HTR-8/SVneo (cell line): ENCODE measurements around the gene THRAP3.
"Not testable (repeated sequence)": the region's sequence is repeated elsewhere in the genome, so short reads cannot be mapped to it uniquely, and the experiment has no call there.

Experiments
- DNase-seq: peaks from one replicate; pipeline ENCODE4 v3.0.0; 2011; ENCODE audit warnings: low spot score, mixed read lengths; ENCODE audit not compliant: insufficient read length
- FAIRE-seq: peaks from 2 replicates; lab custom pipeline; 2011; peaks lifted over from hg19 to GRCh38; lab: Jason Lieb, UNC

The THRAP3 gene, protein sequence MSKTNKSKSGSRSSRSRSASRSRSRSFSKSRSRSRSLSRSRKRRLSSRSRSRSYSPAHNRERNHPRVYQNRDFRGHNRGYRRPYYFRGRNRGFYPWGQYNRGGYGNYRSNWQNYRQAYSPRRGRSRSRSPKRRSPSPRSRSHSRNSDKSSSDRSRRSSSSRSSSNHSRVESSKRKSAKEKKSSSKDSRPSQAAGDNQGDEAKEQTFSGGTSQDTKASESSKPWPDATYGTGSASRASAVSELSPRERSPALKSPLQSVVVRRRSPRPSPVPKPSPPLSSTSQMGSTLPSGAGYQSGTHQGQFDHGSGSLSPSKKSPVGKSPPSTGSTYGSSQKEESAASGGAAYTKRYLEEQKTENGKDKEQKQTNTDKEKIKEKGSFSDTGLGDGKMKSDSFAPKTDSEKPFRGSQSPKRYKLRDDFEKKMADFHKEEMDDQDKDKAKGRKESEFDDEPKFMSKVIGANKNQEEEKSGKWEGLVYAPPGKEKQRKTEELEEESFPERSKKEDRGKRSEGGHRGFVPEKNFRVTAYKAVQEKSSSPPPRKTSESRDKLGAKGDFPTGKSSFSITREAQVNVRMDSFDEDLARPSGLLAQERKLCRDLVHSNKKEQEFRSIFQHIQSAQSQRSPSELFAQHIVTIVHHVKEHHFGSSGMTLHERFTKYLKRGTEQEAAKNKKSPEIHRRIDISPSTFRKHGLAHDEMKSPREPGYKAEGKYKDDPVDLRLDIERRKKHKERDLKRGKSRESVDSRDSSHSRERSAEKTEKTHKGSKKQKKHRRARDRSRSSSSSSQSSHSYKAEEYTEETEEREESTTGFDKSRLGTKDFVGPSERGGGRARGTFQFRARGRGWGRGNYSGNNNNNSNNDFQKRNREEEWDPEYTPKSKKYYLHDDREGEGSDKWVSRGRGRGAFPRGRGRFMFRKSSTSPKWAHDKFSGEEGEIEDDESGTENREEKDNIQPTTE

DNA sequence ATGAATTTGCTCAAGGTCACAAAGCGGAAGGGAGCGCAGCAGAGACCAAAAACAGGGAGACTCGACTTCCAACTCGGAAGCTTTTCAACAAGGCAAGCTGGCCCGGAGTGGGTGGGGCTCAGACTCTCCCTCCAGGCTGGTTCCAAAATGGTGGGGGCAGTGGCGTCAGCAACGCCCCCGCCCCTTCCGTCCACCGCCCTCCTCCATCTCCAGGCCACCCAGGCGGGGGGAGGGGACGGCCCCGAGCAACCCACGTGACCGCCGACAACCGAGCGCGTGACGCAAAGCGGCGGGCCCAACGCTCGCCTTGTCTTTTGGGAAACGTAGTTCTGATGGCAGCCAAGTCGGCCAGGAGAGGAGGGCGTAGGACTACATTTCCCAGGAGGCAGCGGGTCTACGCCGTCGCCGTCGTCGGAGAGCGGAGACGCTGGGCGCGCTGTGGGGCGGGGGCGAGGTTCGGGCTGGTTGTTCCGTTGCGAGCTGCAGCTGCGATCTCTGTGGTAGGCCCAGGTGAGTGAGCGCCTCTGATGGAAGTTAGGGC, at the start of gene THRAP3:
Gene THRAP3, plus strand, starts transcription at position 448 of the 541 bp plus-strand sequence. CDS start 58,121 bp downstream, outside the sequence.
- DNase-seq: peak; percentile 92
- peak; percentile 97 for FAIRE-seq

DNA sequence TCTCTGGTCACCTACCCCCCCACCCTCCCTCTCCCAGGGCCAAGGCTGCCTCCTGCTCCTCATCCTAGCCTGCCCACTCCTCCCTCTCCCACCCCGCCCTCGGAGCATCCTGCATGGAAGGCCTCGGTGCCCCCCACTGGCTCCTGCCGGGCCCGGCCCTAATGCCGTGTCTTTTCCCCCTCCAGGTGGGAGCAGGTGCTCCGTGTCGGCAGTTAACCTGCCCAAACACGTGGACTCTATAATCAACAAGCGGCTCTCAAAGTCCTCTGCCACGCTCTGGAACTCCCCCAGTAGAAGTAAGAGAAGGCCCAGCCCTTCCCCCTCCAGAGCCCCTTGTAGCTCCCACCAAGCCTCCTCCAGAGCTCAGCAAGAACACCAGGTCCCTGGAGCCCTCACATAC, 49.5 kb upstream of the THRAP3 start:
- DNase-seq: no peak

DNA sequence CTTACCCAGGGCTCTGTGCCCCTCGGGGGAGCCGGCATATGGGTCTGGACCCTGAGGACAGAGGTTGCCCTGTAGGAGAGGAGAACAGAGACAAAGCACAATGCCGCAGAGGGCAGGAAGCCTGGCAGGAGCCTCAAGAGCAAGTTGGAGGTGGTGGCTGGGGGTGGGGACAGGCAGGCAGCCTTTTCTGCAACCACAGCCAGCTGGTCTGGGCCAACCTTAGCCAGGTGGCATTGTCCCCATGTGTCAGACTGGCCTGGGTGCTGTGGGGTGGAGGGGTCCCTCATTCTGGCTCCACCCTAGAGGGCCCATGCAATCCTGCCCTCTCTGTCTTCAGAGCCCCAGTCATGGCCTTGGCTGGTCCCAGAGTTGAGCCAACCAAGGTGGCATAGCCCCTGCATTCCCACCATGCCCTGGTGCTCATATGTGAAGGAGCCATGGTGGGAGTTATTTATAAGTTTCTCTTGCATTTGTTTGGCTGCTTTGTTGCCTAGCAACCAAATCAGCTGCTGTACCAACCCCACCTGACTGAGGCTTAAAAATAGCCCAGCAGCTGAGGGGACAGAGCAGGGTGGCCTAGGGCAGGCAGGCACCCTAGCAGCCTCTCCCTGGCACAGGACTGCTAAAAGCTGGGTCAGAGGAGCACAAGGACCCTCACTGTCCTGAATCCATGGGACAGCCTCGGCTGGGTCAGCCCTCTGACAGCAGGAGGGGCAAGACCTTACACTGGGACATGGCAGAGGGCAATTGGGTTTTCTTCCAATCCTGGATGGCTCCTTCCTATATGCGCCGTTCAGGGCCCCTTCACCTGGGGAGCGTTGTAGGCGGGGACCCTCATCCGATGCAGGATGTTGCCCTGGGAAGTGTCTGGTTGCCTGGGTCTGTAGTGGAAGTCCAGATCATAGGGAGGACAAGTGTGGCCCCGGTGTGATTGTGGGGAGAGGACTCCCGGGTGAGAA, 48.8 kb upstream of the THRAP3 start:
- FAIRE-seq: no peak
- DNase-seq: no peak

More for the DNA sequence above, 49.5 kb upstream of the THRAP3 start:
- no peak for FAIRE-seq

DNA sequence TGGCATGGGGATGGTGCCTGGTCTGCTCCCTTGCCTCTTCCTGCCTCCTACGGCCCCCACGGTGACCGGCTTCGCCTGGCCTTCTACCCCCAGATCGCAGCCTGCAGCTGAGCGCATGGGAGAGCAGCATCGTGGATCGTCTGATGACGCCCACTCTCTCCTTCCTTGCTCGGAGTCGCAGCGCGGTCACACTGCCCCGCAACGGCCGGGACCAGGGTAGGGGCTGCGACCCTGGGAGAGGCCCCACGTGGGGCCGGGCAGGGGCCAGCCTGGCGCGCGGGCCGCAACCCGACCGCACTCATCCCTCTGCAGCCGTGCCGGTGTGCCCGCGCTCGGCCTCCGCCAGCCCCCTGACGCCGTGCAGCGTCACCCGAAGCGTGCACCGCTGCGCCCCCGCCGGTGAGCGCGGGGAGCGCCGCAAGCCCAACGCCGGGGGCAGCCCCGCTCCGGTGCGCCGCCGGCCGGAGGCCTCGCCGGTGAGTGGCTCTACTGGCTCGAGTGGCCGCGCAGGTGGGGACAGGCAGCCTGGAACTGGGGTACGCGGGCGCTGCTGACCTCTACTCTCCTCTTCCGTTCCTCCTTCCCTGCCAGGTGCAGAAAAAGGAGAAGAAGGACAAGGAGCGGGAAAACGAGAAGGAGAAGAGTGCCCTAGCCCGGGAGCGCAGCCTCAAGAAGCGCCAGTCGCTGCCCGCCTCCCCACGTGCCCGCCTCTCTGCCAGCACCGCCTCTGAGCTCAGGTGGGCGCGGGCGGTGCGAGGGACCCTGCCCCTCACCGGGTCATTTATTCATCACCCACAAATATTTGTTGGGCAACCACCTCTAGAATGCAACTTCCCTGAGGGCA, 47.9 kb upstream of the THRAP3 start:
- no peak for FAIRE-seq
- no peak for DNase-seq

DNA sequence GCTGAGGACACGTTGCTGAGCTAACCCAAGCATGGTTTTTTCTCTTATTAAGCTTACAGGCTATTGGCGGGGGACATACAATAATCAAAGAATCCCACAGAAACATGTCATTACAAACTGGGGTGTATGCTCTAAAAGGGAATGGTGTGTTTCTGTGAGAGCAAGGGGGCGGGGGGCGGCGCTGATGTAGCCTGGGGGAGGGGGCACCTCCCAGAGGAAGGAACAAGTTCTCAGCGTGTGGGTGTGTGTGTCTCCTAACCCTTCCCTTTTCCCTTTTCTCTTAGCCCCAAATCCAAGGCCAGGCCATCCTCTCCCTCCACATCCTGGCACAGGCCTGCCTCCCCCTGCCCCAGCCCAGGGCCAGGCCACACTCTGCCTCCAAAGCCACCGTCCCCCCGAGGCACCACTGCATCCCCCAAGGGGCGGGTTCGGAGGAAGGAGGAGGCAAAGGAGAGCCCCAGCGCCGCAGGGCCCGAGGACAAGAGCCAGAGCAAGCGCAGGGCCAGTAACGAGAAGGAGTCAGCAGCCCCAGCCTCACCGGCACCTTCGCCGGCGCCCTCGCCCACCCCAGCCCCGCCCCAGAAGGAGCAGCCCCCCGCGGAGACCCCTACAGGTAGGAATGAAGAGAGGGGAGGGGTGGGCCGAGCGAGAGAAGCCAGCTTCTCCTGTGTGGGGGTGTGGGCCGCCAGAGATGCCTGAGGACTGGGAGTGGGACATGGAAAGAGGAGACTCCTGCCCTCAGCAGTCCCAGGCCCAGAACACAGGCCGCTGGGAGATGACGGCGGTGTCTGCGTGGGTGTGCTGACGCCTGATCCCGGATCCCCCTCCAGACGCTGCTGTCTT, 46.4 kb upstream of the THRAP3 start:
- DNase-seq (no peak), FAIRE-seq (no peak)

DNA sequence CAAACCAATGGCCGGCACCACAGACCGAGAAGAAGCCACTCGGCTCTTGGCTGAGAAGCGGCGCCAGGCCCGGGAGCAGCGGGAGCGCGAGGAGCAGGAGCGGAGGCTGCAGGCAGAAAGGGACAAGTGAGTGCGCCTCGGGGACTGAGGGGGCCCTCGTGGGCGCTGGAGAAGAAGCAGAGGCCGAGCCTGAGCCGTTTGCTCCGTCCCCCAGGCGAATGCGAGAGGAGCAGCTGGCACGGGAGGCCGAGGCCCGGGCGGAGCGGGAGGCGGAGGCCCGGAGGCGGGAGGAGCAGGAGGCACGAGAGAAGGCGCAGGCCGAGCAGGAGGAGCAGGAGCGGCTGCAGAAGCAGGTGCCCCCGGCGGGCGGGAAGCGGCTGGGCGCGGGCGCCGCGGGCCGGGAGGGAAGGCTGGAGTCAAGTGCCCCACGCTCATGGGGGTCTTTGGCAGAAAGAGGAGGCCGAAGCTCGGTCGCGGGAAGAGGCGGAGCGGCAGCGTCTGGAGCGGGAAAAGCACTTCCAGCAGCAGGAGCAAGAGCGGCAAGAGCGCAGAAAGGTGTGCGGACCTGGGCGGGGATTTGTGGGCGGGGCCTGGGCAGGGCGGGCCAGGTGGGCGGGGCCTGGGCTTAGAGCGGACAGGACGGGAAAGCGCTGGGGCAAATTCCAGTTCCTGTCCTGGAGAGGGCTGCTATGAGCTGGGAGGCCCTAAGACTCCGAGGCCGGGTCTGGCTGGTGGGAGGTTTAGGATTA, 45.6 kb upstream of the THRAP3 start:
- DNase-seq (no peak), FAIRE-seq (no peak)

DNA sequence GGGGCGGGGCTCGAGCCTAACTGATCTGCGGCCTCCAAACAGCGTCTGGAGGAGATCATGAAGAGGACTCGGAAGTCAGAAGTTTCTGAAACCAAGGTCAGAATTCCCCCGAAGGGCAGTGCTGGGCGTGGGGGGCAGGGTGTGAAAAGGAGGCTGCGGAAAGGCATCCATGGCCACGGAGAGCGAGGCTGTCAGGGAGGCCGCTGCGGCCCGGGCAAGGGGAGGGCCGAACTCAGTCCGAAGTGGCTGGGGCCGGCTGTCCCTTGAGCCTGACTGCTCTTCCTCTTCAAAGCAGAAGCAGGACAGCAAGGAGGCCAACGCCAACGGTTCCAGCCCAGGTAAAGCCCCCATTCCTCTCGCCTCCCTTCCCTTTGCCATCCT, 45.0 kb upstream of the THRAP3 start:
- DNase-seq (no peak), FAIRE-seq (no peak)

DNA sequence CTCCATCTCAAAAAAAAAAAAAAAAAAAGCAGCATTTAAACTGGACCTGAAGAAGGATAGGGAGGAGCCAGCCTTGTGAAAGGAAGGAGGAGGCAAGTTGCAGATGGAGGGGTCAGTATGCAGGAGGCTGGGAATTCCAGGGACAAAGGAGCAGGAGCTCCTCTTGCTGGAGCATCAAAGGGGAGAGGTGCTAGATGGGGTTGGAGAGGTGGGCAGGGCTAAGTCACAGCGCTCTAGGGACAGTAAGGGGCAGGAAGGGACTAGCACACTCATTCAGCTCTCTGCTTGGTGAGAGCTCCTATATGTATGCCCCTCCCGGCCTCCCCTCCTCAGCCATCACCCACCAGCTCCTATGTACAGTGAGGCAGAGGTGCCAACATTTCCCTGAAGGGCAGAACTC, 41.5 kb upstream of the THRAP3 start:
- DNase-seq: no peak

DNA sequence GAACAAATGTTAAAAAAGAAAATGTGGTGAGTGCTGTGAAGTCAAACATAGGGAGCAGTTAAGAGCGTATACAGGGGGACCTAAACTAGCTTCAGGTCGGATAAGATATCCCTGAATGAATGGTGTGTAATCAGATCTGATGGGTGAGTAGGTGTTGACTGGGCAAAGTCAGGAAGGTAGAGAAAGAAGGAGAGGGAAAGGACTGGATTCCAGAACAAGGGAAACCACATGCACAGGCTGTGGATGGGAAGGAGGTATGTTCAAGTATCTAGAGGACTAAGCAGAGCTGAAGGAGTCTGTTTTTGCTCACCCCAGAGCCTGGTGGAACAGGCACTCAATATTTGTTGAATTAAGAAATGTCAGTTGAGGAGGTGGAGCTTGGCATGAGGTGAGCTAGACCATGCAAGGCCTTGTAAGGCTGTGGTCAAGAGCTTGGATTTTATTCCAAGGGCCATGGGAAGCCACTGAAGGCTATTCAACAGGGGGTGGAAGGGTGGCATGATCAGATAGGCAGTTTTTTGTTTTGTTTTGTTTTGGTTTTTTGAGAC, 40.9 kb upstream of the THRAP3 start:
- DNase-seq (no peak), FAIRE-seq (no peak)

More for the DNA sequence above, 41.5 kb upstream of the THRAP3 start:
- FAIRE-seq: no peak

DNA sequence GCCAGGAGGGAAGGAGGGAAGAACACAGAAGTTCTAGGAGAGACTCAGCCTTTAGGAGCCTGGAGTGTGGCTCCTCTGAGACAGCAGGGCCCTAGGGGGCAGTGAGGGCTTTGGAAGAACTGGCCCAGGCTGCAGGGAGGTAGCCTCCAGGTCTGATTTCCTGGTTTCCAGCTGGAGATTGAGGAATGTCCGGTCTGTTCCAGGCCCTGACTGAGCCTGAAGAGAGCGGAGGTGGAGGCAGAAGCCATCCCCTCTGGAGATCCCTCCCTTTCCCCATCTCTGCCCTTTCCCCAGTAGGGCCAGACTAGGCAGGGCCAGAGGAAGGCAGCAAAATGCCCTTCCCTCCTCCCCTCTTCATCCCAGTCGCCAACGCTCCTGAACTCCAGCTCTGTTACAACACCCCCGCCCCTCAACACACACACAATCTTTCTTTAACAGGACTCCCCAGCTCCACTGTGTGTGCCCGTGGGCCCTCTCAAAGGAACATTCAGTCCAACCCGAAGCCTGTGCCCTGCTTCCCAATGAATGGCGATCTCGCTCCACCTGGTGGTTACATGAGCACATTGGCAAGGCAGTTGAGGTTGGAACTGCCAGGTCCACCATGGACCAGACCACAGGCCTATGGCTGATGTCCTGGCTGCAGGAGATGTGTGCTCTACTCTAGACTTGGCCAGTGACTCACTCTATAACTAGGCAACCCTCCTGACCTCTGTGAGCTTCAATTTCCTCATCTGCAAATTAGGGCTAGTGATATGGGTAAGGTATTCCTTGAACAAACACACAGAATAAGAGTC, 36.2 kb upstream of the THRAP3 start:
- FAIRE-seq (peak; percentile 96), DNase-seq (peak; percentile 88)

DNA sequence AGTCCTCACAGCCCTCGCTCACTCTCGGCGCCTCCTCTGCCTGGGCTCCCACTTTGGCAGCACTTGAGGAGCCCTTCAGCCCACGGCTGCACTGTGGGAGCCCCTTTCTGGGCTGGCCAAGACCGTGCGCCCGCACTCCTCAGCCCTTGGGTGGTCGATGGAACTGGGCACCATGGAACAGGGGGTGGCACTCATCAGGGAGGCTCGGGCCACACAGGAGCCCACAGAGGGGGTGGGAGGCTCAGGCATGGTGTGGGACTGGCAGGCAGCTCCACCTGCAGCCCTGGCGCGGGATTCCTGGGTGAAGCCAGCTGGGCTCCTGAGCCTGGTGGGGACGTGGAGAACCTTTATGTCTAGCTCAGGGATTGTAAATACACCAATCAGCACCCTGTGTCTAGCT, 27.4 kb upstream of the THRAP3 start:
- FAIRE-seq, DNase-seq: not testable (repeated sequence)

DNA sequence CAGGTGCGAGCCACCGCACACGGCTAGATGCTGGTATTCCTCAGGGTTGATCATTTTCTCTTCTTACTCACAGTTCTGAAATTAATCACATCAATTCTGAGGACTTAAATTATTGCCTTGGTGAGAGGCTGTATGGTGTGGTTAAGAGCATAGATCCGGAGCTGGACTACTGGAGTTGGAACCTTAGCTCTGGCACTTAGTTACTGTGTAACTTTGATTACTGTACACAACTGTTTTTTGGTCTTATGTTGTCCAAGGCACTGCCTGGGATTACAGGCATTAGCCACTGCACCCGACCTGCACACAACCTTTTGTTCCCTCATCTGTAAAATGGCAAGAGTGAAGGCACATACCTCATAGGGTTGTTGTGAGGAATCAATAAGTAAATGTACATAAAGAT, 25.6 kb upstream of the THRAP3 start:
- no peak for FAIRE-seq
- no peak for DNase-seq

DNA sequence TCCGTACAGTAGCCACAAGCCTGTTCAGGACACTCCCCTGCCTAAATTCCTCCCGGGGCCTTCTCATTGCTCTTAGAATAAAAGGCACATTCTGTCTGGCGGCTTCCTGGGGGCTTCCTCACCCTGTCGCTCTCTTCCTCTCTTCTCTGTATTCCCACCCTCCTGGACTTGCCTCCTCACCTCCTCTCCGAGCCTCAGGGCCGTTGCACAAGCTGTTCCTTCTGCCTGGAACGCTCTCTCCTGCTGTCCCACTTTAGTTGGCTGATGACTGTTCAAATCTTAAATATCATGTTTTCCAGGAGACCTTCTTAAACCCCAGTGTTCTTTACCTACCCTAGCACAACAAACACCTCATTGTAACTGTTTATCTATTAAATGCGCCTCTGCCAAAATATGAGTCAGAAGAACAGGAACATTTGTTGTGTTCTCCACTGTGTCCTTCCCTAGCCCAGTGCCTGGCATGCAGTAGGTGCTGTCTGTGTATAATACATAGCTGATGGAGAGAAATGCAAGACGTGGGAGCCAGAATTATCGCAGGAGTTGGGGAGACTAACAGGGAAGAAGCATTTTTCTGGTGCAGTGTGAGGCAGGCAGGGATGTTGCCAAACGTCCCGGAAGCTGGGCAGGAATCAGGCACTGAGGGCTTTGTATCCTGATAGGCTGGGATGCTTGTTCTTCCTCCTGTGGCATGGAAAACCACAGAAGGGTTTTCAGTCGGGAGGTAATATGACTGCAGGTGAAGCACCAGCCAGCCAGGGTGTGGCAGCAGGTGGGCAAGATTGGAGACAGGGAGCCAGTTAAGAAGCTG, 24.1 kb upstream of the THRAP3 start:
- DNase-seq (no peak), FAIRE-seq (no peak)

DNA sequence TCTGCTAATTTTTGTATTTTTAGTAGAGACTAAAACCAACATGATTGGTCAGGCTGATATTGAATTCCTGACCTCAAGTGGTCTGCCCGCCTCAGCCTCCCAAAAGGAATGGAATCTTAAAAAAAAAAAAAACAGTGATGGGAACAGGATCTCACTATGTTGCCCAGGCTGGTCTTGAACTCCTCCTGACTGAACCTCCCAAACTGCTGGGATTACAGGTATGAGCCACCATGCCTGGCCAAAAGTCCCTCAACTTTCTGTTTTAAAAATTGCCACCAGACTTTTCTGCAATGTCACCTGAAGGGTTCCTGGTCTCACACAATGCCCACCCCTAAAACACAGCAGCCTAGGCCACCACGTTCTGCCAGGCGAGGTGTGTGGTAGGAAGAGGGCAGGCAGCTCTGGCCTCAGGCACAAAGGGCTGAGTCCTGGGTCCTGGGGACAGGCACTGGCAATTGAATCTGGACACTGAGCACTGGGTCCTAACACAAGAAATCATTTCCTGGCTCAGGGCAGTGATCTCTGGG, 21.2 kb upstream of the THRAP3 start:
- no peak for FAIRE-seq
- no peak for DNase-seq
